ENCODE measurements around the gene HS3ST3A1. TPM values are rescaled to one million over a fixed set of nuclear protein-coding genes. Genes with fewer than 3 reads are reported as not detected.
"Not testable (repeated sequence)": the region's sequence is repeated elsewhere in the genome, so short reads cannot be mapped to it uniquely, and the experiment has no call there.

HS3ST3A1 gene
- total RNA-seq, 1 donor from 2014 or later: 0.22 TPM

DNA sequence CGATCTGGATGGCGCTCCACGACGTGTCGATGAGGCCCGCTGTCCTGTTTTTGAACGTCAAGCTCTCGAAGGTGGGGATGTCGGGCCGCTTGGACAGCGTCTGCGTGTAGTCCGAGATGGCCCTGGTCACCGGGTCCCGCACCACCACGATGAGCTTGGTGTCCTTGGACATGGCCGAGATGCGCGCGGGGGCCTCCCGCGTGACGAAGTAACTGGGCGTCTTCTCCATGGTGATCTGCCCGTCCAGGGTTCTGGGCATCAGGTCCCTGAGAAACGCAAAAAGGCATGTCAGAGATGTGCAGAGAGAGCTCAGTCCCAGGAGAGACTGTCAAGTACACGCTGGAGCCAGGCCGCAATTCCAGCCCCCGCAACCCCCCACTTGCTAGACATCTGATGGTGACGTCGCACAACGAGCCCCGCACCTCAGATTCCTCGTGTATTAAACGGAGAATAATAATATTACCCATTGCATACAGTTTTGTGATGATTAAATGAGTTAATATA, 105.1 kb downstream of the HS3ST3A1 start:
- not testable (repeated sequence) for DNase-seq (ENCODE audit: low spot score)

DNA sequence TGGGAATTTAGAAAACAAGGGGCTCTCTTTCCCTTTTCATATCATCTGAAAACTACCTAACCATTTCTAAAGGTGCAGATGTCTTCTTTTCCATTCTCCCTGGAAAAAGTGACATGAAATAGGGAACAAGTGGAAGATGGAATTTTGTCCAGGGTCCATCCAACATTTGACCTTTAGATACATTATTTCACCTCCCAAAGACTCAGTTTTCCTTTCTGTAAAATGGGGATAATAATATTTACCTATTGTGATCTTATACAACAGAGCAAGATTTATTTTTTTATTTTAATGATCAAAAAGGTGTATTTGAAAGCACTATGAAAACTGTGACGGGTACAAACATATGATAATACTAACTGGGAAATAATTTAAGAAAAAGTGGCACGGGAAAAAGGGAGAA, 106.3 kb downstream of the HS3ST3A1 start:
- DNase-seq (ENCODE audit: low spot score): no peak

DNA sequence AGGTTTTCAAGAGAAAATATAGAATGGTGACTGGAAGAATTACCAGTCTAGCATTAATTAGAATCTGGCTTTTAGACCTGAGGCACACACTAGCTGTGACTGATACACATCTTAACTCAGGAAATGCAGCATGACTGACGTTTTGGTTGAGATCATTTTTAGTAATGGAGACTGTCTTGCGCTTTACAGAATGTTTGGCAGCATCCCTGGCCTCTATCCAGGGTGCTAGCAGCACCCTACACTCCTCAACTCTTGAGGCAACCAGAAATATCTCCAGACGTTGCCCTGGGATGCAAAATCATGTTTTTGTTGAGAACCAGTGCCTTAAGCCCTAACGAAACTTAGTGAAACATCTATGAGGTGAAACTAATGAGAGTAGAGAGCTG, 109.0 kb downstream of the HS3ST3A1 start:
- DNase-seq (ENCODE audit: low spot score): no peak

DNA sequence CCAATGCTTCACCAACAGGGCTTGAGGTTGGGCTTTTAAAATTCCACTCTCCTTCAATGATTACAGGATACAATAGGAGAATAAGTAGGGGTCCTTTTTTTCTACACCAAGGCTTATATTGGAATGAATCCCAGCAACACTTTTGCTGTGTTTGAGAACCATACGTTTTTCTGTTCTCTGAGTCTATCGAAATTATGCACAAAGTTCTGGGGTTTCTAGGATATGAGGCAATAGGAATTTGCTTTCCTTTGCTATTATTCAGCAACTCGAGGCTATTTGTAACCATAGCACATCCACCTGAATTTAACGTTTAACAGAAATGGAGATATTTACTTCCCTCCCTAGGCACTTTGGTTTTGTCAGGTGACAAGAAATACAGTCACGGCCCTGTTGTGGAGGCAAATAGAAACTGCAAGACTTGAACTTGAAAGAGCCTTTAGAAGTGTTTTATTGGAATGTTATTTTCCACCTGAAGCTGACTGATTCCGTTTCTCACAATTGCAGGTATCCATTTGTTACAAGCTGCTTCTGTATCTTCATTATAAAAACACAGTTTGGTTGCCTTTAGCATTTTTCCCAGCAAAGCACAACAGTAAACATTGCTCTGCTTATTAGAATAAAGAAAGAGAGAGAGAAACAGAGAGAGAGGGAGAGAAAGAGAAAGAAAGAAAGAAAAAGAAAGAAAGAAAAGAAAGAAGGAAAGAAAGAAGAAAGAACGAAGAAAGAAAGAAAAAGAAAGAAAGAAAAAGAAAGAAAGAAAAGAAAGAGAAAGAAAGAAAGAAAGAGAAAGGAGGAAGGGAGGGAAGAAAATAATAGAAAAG, 109.6 kb downstream of the HS3ST3A1 start:
- no peak for DNase-seq (ENCODE audit: low spot score)

DNA sequence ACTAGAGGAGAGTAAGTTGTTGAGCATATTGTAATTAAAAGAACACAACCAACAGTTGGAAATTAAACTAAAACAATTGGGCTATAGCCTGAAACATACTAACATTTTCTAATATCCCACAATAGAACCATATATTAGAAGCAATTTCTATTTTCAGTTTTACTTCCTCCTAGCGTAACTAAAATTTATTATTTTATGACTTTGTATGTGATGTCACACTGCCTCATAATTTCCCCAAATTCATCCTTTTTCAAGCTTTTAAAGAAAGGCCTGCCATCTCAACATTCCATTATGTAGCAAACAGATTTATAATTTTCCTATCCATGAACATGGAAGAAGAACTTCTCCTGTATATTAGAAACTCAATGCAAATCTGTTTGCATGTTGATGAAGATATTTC, 110.2 kb downstream of the HS3ST3A1 start:
- DNase-seq (ENCODE audit: low spot score): no peak

DNA sequence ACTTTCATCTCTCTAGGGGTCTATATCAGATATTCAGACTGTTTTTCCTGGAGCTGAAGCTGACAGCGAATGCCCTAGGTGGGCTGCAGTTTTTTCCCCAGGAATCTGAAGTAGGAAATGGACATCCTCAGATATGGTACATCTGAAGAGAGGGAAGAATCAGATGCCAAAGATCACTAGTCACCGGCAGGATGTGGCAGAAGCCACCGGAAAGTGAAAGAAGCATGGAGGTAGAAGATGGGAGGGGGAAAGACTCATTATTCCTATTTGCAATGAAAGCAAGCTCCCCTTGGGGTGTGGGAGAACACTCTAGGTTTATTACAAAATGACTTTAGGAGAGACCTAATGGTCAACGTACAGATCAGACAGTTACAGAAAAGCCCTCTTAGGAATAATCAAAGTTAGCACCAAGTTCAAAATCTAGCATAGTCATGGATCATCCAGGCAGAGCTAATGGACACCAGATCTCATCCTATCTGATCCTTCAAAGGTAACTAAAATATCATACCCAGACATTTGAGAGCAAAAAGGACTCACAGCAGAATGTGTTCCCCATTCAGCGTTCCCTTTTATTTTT, 110.7 kb downstream of the HS3ST3A1 start:
- no peak for DNase-seq (ENCODE audit: low spot score)

DNA sequence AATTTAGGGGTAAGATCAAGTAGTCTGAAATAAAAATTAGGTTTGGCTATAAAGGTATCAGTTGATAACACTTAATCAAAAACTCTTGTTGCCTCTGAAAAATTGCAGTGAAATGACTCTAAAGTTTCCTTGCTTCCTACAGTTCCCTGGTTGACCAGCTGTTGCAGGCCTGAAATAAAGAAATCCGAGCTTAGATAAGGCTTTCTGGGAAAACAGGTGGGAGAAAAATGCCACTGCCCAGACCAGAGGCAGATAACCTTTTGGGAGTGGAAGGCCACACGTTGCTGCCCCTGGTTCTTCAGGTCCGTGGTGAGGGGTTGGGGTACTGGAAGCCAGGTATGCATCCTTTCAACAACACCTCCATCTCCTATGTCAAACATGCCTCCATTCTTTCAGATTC, 111.3 kb downstream of the HS3ST3A1 start:
- no peak for DNase-seq (ENCODE audit: low spot score)

DNA sequence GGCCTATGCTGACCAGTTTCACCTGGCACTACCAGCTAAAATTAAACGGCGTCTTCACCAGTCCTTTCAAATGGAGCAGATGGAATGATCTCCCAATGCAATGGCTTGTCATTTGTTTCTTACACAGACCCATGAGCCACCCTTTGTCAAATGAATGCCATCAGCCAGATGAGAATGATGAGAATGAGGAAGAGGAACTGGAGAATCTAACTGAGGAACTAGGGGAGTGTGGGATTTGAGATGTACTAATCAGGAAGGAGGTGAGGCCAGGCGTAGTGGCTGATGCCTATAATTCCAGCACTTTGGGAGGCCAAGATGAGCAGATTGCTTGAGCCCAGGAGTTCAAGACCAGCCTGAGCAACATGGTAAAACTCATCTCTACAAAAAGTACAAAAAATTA, 116.4 kb downstream of the HS3ST3A1 start:
- DNase-seq (ENCODE audit: low spot score): no peak

DNA sequence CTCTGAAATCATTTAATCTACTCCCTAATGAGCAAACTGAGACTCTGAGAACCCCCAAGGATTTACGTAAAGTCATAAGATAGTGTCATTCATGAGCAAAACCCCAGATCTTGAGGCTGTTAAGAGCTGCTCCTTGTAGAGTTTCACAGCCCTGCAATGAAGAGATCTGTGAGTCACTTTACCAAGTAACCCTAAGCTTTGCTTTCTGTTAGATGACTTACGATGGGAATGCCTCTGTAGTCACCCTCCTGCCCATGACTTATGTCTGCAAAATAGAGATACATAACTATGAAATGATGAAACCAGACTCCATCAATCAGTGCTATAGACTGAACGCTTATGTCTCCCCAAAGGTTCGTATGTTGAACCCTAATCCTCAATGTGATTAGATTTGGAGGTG, 117.7 kb downstream of the HS3ST3A1 start:
- no peak for DNase-seq (ENCODE audit: low spot score)

DNA sequence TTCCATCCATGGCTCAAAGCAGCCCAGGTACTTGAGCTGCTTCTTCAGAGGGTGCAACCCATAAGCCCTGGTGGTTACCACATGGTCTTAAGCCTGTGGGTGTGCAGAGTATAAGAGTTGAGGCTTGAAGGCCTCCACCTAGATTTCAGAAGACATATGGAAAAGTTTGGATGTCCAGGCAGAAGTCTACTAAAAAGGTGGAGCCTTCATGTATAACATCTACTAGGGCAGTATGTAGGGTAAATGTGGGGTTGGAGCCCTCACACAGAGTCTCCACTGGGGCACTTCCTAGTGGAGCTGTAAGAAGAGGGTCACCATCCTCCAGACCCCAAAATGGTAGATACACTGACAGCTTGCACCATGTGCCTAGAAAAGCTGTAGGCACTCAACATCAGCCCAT, 120.9 kb downstream of the HS3ST3A1 start:
- no peak for DNase-seq (ENCODE audit: low spot score)

DNA sequence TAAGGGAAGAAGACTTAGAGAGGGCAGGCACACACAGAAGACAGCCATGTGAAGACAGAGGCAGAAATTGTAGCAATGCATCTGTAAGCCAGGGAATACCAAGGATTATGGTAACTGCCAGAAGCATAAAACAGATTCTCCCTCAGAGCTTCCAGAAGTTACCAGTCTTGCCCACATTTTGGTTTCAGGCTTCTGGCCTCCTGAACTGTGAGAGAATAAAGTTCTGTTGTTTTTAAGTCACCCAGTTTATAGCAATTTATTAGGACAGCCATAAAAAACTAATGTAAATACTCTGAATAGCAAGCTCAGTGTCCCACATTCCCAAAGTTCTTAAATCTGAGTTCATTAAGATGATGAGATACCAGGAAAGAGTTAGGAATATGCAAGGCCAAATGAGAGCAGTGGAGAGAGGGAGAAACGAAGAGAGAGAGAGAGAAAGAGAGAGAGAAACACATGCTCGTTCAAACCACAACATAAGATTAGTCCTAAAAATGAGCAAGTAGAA, 123.4 kb downstream of the HS3ST3A1 start:
- DNase-seq (ENCODE audit: low spot score): no peak

DNA sequence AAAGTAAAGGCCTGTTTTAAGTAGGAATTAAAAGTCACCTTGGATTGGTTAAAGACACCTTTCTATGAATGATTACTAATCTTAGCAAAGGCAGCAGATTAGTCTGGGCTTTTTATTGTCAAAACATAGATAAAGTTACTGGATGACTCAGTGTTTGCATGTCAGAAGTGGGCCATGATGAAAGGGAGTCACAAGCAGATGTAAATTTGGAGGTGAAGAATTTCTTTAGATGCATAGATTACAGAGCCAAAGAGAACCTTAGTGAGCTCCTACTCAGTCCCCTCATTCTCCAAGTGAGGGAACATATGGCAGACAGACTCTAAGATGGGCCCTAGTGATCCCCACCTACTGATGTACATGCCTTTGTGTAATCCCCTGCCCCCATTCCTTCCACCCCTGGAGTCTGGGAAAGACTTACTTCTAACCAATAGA, 124.5 kb downstream of the HS3ST3A1 start:
- no peak for DNase-seq (ENCODE audit: low spot score)

DNA sequence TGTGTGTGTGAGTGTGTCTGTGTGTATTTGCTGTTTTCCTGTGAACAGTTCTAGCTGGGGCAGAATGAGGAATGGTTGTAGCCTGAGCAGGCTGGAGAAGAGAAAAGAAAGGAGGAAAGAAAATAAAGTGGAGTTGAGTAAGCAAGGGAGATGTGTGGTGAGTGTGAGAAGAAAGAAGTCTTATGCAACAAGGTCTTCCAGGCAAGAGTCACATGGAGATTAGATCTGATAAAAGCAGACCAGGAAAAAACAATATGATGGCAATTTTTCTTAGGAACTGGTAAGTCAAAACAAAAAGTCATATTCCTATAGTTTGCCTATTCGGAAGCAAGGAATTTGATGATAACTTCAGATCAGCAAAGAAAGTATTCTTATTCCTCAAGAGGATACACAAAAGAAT, 125.0 kb downstream of the HS3ST3A1 start:
- DNase-seq (ENCODE audit: low spot score): no peak

DNA sequence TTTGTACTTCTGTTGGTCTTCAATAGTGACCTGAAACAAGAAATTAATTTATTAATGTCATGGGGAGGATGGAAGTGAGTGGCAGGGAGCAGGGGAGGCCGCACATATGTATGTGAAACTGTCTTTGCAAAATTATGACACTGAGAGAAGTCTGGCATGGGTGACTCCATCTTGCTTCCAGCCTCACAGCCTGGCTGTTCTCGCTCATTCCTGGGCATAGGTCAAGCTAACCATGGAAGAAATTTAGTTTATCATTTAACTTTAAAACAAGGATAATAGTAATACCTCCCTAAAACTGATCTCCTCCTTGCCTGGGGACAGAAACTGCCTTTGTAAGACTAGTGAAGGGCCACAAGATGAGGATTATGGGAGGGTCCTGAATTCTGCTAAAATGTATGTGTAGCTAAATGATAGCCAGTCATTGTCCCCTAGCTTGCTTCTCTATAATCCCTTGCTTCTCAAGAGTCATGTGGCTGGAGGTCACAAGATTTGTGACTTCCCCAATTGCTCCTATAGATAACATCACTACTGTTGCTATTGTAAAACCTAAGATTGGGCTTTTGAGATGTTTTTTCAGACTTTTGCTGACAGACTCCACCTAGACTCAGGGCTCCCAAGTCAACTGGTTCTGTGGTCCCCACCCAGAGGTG, 126.0 kb downstream of the HS3ST3A1 start:
- no peak for DNase-seq (ENCODE audit: low spot score)

DNA sequence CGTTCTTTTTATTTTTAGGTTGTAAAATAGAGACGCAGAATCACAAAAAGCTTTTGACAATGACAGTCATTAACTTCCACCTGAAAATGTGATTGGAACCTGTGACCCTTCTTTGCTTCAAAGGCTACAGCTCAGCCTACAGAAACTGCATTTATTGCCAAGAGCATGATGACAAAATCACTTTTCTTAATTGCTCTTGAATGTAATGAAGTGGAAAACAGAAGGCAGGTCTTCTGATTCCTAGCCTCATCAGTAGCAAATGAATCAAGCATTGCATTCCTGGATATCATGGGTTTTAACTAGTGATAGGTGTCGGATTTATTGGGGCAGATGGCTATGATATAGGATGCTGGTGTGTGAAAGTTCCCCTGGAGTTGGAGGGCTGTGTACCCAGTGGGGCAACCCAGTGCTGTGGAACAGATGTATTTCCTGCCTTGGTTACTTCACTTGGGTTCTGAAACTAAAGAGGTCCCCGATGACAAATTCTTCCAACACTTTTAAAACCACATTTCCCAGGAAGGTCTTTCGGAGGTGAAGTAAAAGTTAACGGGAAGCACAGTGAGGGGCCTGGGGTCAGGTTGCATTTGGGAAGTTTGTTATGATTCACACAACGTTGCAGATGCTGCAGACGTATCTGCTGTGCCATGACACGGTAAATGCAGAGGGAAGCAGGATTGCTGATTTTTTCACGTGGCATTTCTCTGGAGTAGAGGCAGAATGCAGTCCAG, 127.5 kb downstream of the HS3ST3A1 start:
- no peak for DNase-seq (ENCODE audit: low spot score)

DNA sequence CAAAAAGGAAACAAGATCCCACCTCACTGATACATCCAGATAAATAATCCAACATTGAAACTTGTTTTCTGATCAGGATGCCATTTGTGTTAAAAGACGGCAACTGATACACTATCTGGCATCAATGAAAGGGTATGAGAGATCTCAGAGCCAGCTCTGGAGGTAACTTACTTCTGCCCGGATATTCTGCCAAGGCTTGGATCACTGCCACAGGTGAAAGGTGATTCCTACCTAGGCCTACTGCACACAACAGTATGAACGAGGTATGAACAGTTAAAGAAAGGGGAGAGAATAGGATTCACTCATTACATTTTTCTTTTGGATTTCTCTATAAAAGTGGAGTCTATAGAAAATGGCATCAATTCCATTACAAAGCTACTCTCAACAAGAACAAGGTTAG, 136.1 kb downstream of the HS3ST3A1 start:
- DNase-seq (ENCODE audit: low spot score): no peak

DNA sequence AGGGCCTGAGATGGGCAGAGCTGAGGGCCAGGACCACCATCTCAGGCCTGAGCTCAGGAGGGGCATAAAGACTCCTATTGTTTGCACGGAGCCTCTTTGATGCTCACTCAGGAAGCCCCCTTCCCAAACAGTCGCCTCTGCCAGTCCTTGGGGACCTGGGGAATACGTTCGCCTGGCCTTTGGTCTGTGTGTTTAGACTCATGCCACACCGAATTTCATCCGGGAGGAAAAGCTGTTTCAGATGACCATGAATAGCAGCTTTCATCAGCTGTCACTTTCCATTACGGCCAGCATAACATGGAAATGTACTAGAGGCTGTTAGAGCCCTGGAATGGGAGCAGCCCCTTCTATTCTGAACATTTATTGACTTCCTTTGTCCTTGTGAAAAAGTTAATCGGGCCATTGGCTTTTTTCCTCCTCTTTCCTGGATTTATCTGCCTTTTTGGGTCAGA, 139.0 kb downstream of the HS3ST3A1 start:
- DNase-seq (ENCODE audit: low spot score): no peak

DNA sequence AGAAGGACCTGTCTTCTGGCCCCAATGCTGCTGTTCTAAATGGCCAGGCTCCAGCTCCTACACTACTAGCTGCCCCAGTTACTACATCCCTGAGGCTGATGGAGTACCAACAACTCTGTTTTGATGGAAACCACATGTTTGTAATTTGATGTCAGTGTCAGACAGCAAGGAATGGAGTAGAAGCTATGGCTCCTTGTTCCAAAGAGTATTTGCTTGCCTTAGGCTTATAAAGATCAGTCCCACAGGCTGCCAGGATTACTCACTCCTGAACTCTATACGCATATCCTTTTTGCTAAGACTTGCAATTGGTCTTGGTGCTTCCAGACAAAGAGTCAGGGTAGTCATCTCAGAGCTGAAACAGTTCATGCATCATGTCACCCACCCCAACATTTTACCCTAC, 139.6 kb downstream of the HS3ST3A1 start:
- no peak for DNase-seq (ENCODE audit: low spot score)

DNA sequence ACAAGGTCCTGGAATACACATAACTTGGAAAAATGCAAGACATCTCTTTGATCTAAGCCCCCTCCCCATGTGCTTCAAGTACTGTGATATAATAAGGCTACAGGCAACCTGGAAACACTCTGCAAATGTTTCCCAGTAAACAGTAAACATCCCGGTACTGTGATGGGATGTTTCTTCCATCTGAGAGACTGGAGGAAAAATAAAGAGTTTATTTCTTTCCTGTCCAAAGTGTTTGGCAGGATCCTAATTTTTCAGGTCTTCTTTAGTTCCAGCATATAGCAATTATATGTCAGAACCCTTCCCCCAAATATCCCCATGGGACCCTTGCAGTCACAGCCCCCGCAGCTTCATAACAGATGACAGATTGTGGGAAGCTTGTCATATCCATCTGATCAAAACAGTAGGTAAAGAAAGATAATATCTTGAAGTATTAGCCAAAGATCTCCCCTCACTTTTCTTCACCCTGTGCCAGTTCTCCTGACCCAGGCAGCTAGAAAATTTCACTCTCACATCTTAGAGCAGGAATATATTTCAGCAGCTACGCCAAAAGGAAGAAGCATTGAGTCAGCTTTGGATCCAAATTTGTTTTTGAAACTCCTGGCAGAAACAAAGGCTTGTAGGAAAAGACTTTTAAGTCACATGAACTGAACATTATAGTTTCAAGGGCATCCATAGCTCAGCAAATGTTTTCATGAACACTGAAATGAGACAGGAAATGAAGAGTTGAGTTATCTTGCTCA, 141.3 kb downstream of the HS3ST3A1 start:
- DNase-seq (ENCODE audit: low spot score): no peak

DNA sequence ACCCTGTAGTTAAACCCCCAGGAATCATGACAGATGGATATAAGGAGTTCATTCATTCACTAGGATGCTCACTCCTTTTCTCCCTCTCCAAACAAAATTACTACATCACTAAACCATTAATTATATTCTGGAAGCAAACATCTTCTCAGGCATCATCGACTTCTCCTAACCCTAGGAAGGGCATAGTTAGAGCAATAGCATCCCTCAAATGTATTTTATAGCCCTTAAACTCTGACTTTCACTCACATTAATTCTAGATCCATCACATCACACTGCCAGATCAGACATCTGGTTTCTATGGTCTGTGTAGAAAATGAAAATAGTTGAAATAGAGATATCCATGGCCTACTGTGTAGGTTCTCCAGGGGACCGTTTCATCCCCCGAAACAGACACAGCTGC, 143.9 kb downstream of the HS3ST3A1 start:
- no peak for DNase-seq (ENCODE audit: low spot score)

All from mesenteric fat pad (tissue), 1 donor.